HG03439 (cell line): ENCODE data around the gene RALA.

Source experiments
- ATAC-seq: cut with Tn5 transposase; IDR thresholded peaks from one replicate; pipeline ENCODE4 v1.9.1; 2021; ENCODE audit warnings: mild to moderate bottlenecking, moderate library complexity; ENCODE audit not compliant: unreplicated experiment

RALA gene

GRCh38 chr7:39623047-39623731 is at the start of gene RALA:
RALA (plus strand) TSS chr7:39623572; CDS start chr7:39686668, 63,096 bp downstream.
- ATAC-seq, result peak; percentile 93

GRCh38 chr7:39574673-39575349 is 48.6 kb upstream of the RALA start:
- ATAC-seq, result no peak

- ATAC-seq, result no peak
Observed at GRCh38 chr7:39577229-39577874, 46.0 kb upstream of the RALA start.

- peak; percentile 81 for ATAC-seq
Observed at GRCh38 chr7:39580149-39580874, 43.1 kb upstream of the RALA start.

- ATAC-seq, result no peak
Observed at GRCh38 chr7:39582536-39582935, 40.8 kb upstream of the RALA start.

GRCh38 chr7:39583539-39583938 is 39.8 kb upstream of the RALA start:
- ATAC-seq, result no peak

- ATAC-seq, result no peak
Observed at GRCh38 chr7:39587393-39587792, 36.0 kb upstream of the RALA start.

GRCh38 chr7:39588416-39588815 is 35.0 kb upstream of the RALA start:
- no peak for ATAC-seq

GRCh38 chr7:39589323-39590111 is 33.9 kb upstream of the RALA start:
- peak; percentile 87 for ATAC-seq

- no peak for ATAC-seq
Observed at GRCh38 chr7:39592586-39592985, 30.8 kb upstream of the RALA start.

GRCh38 chr7:39594988-39595620 is 28.3 kb upstream of the RALA start:
- no peak for ATAC-seq

GRCh38 chr7:39602351-39602750 is 21.0 kb upstream of the RALA start:
- no peak for ATAC-seq

GRCh38 chr7:39603924-39604323 is 19.4 kb upstream of the RALA start:
- ATAC-seq, result no peak

GRCh38 chr7:39605087-39605486 is 18.3 kb upstream of the RALA start:
- no peak for ATAC-seq

GRCh38 chr7:39606352-39606751 is 17.0 kb upstream of the RALA start:
- no peak for ATAC-seq

GRCh38 chr7:39606941-39607340 is 16.4 kb upstream of the RALA start:
- ATAC-seq, result no peak

- no peak for ATAC-seq
Observed at GRCh38 chr7:39607865-39608264, 15.5 kb upstream of the RALA start.

GRCh38 chr7:39608278-39608677 is 15.1 kb upstream of the RALA start:
- no peak for ATAC-seq

- no peak for ATAC-seq
Observed at GRCh38 chr7:39609113-39609934, 14.0 kb upstream of the RALA start.
